ENCODE results near the gene ZMYM4.

The ZMYM4 gene

GRCh38 chr1:35426097-35426586 is 157.6 kb downstream of the ZMYM4 start:
- no peak for DNase-seq

- DNase-seq, result no peak
Observed at GRCh38 chr1:35428360-35428759, 159.9 kb downstream of the ZMYM4 start.

DNA sequence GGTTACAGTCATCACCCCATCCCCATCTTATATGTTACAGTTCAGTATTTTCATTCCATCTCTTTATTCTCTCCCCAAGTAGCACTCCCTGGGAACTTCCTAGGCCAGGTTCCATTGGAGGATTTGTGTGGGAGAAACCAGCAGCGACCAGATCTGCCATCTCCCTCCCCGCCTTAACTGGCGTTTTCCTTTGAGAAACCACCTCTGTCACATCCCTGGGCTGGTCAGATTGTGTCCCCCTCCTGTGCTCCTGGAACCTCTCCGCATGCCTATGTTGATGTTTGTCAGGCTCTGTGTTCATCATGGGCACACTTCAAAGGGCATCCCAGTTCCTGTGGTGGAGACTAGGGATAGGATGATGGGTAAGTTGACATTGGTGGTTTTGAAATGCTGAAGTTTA is 162.3 kb downstream of the ZMYM4 start:
- no peak for DNase-seq

DNA sequence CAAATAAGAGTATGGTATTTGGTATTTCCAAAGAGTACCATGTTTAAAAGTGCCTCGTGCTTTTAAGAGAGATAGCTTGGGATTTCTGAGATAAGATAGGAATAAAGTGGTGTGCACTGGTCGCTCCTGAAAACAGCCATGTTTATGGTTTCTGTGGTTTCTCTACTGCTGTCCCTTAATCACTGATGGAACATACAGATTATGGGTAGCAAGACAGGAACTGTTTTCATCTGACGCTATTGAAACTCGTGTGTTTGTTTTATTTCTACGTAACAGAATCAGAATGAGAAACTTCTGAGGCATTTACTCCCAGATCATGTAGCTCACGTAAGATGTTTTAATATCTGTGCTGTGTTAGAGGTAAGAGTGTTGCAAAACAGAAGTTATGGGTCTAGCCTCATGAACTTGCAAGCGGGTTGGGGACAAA is 162.7 kb downstream of the ZMYM4 start:
- DNase-seq, result no peak

DNA sequence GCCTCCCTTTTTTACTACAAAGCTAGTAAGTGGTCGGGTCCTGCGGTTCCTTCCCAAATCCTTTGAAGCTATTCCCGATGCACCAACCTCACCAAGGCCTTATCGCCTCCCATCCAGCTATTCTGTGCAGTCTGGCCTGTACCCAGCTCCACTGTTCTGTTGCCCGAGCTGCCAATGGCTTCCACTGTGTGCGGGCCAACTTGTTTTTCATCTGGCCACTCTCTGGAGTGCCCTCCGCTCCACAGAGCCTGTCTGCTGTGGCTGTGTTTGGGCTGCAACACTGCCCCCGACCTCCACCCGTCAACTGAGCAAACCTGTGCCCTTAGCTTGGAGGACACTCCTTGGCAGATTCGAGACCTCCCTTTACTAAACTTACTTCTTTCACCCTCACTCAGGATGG is 163.7 kb downstream of the ZMYM4 start:
- no peak for DNase-seq

DNA sequence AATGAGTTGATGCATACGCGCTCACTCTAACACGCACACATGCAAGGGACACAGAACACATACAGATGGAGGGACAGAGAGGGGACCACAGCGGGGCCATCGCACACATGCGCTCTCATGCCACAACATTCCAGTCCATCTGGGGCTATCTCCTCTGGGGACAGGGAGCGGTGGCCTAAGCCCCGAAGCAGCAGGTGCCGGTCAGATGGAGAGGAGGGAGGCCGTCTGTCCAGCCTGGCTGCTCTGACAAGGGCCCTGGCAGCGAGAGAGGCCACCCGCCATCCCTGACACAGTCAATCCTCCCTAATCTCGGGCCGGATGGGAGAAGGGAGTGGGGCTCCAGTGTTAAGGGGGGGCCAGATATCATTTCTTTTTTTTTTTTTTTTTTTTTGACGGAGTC is 165.2 kb downstream of the ZMYM4 start:
- no peak for DNase-seq

GRCh38 chr1:35434703-35435102 is 166.2 kb downstream of the ZMYM4 start:
- no peak for DNase-seq

- no peak for DNase-seq
Observed at GRCh38 chr1:35436078-35436477, 167.6 kb downstream of the ZMYM4 start.

- DNase-seq, result no peak
Observed at GRCh38 chr1:35437200-35437599, 168.7 kb downstream of the ZMYM4 start.

- no peak for DNase-seq
Observed at GRCh38 chr1:35439626-35440025, 171.1 kb downstream of the ZMYM4 start.

DNA sequence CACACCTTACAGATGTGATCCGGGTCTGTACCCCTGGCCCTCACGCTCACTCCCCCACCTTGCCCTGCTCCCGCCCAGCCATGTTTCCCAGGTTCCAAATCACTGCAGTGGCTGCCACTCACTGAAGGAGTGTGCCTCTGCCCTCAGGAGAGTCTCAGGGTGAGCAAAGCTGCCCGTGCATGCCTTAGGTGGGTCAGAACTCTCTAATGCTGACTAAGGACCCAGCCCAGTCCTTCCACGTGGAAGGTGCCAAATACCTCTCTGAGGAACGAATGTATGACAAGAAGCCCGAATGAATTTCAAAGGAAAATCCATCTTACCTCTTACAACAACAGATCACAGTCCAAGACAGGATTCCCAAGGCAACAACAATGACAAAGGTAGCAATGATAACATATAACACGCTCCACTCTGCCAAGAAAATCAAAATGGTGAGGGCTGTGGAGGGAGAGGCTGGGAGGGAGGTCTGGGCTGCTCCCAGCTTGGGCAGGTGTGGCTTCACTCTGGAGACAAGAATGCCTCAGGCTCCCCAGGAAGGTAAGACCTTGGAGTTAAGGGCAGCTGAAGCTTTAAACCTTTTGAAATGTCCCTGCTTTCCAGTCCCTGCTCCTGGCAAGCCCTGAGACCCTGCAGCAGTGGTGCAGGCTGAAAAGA is 173.5 kb downstream of the ZMYM4 start:
- DNase-seq, result no peak

DNA sequence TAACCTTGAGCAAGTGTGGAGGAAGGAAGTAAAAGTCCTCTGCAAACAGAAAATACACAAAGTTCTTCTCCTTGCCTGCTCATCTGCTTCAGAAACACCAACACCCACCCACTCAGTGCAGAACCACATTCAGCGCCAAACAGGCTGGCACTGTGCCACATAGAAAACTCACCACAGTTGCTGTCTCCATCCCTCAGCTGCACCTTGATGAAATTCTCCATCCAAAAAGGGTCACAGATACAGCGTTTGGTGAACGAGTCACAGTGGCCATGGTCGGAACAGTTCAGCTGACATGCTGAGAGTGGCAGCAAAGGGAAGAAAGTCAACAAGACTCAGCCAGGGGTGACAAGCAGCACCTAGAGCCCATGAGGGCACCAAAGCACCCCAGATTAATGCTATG is 174.2 kb downstream of the ZMYM4 start:
- no peak for DNase-seq

- no peak for DNase-seq
Observed at GRCh38 chr1:35443768-35444518, 175.4 kb downstream of the ZMYM4 start.

- DNase-seq, result no peak
Observed at GRCh38 chr1:35444519-35444774, 175.9 kb downstream of the ZMYM4 start.

GRCh38 chr1:35447278-35447677 is 178.8 kb downstream of the ZMYM4 start:
- no peak for DNase-seq

DNA sequence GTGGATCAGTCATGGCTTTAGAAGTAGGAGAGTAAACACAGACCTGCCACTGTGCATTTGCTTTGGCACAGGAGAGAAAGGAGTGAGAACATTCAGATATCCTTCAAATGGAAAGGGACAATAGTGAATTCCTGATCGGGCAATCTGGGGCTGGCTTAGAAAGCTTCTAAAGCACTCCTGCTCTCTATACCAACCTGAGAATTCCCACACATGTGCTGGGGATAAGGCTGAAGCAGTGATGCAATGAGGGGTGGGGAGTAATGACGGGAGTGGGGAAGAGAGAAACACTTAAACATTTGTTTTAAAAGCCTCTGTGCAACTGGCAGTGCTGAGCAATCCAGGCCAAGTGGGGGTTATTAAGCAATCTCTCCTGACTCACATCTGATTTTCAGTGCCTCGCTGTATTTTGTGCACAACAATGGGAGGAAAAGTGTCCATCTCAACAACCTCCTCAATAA is 179.9 kb downstream of the ZMYM4 start:
- DNase-seq, result no peak

- DNase-seq, result no peak
Observed at GRCh38 chr1:35449334-35450008, 181.0 kb downstream of the ZMYM4 start.

DNA sequence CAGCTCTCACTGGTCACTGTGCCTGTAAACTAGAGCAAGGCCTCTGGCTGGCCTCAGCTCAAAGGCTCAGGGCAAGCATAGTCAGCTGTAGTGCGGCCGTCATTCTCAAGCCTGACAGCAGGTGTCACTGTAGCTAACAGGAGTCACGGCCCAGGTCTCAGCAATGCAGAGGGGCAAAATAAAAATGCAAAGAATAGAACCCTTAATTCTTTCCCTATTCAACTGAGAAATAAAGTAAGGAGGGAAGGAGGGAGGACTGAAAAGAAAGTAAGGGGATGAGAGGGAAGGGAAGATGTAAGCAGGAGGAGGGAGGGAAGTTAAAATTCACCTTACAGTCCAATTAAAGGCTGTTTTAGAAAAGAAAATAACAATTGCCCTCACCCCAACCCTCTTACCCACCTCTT is 182.6 kb downstream of the ZMYM4 start:
- DNase-seq, result peak; percentile 62

DNA sequence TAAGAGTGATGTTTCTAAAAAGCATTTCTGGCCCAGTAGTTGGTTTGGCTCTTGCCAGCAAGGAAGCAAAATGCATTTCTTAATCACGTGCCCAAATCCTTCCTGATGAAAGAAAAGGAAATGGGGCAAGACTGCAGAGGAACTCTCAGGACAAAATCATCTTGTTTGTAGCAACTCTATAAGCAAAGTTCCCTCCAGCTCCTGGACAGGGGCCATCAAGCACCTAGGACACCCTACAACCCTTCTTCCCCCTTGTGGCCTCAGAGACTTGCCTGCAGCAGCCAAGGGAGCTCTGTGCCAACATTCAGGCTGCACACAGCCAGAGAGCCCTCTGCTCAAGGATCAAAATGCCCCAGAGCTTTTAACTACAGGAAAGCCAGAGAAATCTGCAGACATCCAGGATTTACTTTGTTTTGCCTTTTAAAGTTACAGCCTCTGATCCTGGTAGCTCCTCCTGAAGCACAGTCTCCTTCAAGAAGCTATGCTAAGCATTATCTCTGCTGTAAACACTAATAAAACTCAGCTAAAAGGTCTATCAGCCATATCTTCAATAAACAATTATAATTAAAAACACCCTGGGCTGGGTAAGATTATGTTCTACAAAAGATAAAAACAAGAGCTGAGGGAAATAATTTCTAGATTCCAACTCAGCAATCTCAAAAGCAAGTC is 183.7 kb downstream of the ZMYM4 start:
- DNase-seq, result no peak

DNA sequence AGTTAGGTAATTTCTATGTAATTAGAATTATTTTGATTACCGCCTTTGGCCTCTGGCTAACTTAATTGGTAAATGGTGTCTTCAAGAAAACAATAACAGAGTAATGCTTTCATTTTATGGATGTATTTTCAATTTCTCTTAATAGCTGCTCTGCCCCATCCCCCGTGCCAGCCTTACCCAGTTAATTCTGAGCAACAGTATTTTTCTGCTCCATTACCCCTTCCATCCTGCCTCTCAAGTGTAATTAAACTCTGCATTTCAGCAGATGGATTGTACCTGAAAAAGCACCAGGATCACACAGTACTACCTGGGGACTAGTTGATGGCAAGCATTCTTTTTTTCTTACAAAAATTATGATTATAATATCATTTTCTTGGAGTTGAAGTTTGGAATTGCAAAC is 184.5 kb downstream of the ZMYM4 start:
- no peak for DNase-seq

- no peak for DNase-seq
Observed at GRCh38 chr1:35454176-35454575, 185.7 kb downstream of the ZMYM4 start.

DNA sequence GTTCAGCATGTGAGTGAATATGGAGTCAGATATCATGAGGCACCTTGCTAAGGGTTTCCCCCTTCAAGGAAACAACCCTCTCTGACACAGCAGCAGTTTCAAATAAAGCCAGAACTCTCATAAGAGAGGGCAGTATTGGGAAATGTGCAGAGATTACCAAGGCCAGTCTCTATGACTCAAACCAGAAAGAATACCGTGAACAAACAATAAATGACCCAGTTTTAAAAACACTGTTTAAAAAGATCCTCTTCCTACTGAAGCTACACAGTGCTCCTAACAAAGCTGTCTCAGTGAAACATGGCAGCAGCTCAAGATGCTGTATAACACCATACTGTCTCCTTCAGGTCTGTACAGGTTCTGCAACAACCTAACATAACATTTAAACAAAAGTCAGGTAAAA is 186.1 kb downstream of the ZMYM4 start:
- no peak for DNase-seq

DNA sequence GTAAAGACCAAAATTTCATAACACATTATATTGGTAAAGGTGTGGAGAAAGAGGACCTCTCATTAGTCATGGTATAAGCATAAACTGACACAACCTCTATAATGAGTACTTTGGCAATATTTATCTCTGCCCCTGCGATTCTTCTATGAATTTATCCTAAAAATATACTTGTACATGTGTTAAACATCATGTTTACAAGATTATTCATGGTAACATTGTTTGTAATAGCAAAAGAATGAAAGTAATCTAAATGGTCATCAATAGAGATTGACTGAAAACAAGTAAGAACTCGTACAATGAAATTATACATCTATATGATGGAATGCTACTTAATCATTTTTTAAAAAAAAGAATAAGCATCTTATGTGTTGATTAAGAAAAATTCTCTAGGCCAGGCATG is 192.3 kb downstream of the ZMYM4 start:
- no peak for DNase-seq
